Activated CD4-positive, alpha-beta memory T cell treated with anti-CD3 and anti-CD28 coated beads, Interleukin-2, amount 10 ng/mL, durations not matched to agents 7 days and 5 days (primary cell): Measurements from ENCODE around the gene SYNGR1. TPM values are rescaled to one million over a fixed set of nuclear protein-coding genes. Genes with fewer than 3 reads are reported as not detected.

Experiments used
- CTCF ChIA-PET: fragments of 350-600 bp; sonication (Branson Sonifier 250); formaldehyde crosslinking; loops from one replicate; lab custom pipeline; 2021; ENCODE audit warnings: antibody characterized with exemption, inconsistent platforms; lab: Charles Lee
- POLR2A ChIA-PET: fragments of 350-600 bp; sonication (Branson Sonifier 250); formaldehyde crosslinking; loops from one replicate; lab custom pipeline; 2021; ENCODE audit warnings: antibody characterized with exemption; lab: Charles Lee
- DNase-seq: peaks from one replicate; pipeline ENCODE4 v3.0.0-alpha.2; 2020
- H3K27ac Mint-ChIP-seq: one replicate; pipeline ENCODE4 v1.8.0; 2021; ENCODE audit warnings: mild to moderate bottlenecking, mixed read lengths
- H3K27me3 Mint-ChIP-seq: one replicate; pipeline ENCODE4 v1.8.0; 2021; ENCODE audit warnings: mixed read lengths
- H3K36me3 Mint-ChIP-seq: one replicate; pipeline ENCODE4 v1.8.0; 2021; ENCODE audit warnings: low read depth, mixed read lengths
- H3K4me1 Mint-ChIP-seq: one replicate; pipeline ENCODE4 v1.8.0; 2021; ENCODE audit warnings: mixed read lengths
- H3K4me3 Mint-ChIP-seq: one replicate; pipeline ENCODE4 v1.8.0; 2021; ENCODE audit warnings: mild to moderate bottlenecking, mixed read lengths
- H3K9me3 Mint-ChIP-seq: one replicate; pipeline ENCODE4 v1.8.0; 2021; ENCODE audit warnings: mixed read lengths
- total RNA-seq, 2 experiments: library from RNA; stranded (reverse); gene quantifications; one replicate each; pipeline ENCODE4 v1.2.3, GENCODE V29; 2021

Gene SYNGR1
- total RNA-seq, 2 experiments from 2014 or later, result 0.15 TPM; not detected in 1

DNA sequence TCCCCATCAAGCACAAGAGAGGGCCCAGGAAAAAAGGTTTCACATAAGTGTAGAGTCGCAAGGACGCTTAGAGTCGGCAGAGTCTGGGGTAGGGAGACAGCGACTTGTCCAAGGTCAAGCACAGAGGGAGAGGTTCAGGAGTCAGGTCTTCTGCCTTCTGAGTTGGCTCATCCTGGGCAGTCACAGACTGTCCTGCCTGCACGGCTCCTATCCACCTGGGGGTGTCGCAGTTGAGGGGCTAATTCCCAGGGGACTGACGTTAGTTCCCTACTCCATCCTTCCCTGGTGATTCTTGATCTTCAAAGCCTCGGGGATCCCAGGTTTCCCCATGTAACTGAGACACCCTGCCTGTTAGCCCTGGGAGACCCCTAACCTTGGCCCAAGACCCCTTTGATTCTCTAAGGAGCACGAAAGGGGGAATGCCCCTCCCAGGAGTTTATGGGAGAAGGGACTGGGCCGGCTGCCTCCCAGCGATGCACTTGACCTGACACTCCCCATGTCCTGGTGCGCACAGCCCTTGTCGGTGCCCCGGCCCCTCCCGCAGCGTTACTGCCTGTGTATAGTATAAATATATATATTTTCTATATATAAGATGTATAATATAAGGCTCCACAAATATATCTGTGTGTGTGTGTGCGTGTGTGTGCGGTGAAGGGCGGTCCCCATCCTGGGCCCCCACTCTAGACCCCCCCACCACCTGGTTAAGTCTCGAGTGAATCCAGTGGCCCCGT, 35.1 kb downstream of the SYNGR1 start:
- Mint-ChIP-seq H3K9me3 (no peaks in the 10 kb centered on the region), H3K27ac (no peak overlapping the region), H3K4me1 (peaks cover 15% of the 10 kb centered on the region), H3K4me3 (no peak overlapping the region), H3K27me3 (peaks cover 4% of the 10 kb centered on the region), H3K36me3 (peaks cover 5% of the 10 kb centered on the region)
- no peak for DNase-seq
- ChIA-PET CTCF (no interaction called here), POLR2A (no interaction called here)

DNA sequence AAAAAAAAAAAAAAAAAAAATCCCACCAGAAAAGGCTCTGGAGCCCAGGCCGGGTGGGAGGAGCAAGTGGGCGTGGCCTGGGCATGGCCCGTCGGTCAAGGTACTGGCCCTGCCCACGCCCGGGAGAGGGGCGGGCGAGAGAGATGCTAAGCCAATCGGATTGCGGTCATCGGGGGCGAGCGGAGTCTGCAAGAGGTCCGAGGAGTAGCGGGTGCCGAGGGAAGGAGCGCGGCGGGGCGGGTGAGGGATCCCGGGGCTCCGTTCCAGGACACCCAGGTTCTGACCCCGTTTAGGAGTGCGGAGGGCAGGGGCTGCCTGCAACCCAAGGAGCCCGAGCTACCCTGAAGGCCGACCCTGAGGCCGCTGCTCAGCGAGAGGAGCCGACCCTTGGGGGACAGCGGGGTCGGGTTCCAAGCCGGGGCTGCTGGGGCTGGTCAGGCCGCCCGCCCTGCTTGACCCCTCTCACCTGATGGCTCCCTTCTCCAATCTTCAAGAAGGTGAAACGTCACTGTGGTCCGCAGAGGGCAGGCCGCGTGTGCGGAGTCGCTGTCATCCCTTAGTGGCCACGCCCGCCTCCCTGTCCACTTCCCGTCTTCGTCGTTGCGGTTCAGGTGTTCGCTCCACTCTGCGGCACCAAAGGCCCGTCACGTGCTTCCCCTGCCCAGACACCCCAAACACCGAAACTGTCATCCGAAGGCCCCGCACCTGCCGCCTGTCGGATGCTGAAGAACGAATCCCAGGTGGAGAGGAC, 38.6 kb downstream of the SYNGR1 start:
- CTCF ChIA-PET, result interaction anchor here (0.7 to 1.4 kb wide), 6 partner anchors 11 to 720 kb away, joined by 3 to 10 read pairs (median 4); partner anchors contain the start of gene TAB1
- peak overlapping the region; percentile 76 for H3K27ac Mint-ChIP-seq
- H3K36me3 Mint-ChIP-seq, result peaks cover 5% of the 10 kb centered on the region
- peak overlapping the region; percentile 76 for H3K4me3 Mint-ChIP-seq
- peaks cover 17% of the 10 kb centered on the region for H3K4me1 Mint-ChIP-seq
- peak; percentile 93 for DNase-seq
- POLR2A ChIA-PET, result interaction anchor here (0.7 to 3.3 kb wide), 4 partner anchors 11 to 72 kb away, joined by 3 to 18 read pairs (median 4); partner anchors contain the start of genes RPL3 and TAB1
- H3K27me3 Mint-ChIP-seq, result no peaks in the 10 kb centered on the region
- no peaks in the 10 kb centered on the region for H3K9me3 Mint-ChIP-seq

DNA sequence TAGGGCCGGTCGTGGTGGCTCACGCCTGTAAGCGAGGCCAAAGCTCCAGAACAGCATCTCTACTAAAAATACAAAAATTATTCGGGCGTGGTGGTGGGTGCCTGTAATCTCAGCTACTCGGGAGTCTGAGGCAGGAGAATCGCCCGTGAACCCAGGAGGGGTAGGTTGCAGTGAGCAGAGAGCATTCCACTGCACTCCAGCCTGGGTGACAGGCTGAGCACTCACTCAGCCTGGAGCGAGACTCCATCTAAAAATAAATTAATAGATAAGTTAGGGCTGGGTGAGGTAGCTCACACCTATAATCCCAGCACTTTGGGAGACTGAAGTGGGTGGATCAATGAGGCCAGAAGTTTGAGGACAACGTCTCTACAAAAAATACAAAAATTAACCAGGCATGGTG, 39.6 kb downstream of the SYNGR1 start:
- Mint-ChIP-seq H3K27me3 (no peaks in the 10 kb centered on the region), H3K4me3 (no peak overlapping the region), H3K27ac (peak overlapping the region; percentile 26), H3K36me3 (peaks cover 5% of the 10 kb centered on the region), H3K9me3 (no peaks in the 10 kb centered on the region), H3K4me1 (peaks cover 17% of the 10 kb centered on the region)
- POLR2A ChIA-PET, result interaction anchor here (0.6 to 3.3 kb wide), 4 partner anchors 10 to 125 kb away, joined by 3 to 18 read pairs (median 7); partner anchors contain the start of genes RPL3 and TAB1
- no peak for DNase-seq
- CTCF ChIA-PET, result interaction anchor here (1.3 to 1.4 kb wide), 2 partner anchors 10 to 140 kb away, joined by 4 to 10 read pairs; partner anchors contain the start of gene TAB1

DNA sequence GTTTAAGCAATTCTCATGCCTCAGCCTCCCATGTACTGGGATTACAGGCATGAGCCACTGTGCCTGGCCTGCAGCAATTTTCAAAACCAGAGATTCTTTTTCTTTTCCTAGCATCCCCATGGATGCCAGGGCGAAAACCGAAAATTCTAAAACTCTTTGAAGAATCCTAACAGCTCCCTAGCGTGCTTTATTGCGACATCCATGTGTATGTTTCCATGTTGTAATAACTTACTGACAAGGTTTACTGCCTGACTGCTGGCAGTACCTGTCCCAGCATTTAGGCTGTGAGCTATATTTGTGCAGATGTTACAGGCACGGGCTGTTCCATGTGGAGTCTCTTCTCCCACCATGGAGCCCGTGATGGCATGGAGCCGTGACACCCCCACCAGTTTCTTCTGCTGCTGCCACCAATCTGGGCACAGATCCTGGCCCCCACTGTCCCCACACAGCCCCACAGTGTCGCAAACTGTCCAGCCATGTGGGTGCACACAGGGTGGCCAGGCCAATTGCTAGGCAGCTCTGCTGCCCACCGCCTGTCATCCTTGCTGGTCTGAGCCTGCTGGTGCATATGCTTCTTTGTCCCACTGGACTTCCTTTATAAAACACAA, 42.7 kb downstream of the SYNGR1 start:
- POLR2A ChIA-PET, result interaction anchor here (2.3 kb wide), 1 partner anchor 73 kb away, joined by 6 read pairs; the partner anchor contains the start of gene RPL3
- CTCF ChIA-PET, result interaction anchor here (1.0 kb wide), 1 partner anchor 20 kb away, joined by 3 read pairs; no protein-coding TSS in a partner anchor
- no peaks in the 10 kb centered on the region for H3K9me3 Mint-ChIP-seq
- H3K4me1 Mint-ChIP-seq, result peaks cover 11% of the 10 kb centered on the region
- no peaks in the 10 kb centered on the region for H3K36me3 Mint-ChIP-seq
- DNase-seq, result no peak
- H3K27ac Mint-ChIP-seq, result no peak overlapping the region
- no peaks in the 10 kb centered on the region for H3K27me3 Mint-ChIP-seq
- no peak overlapping the region for H3K4me3 Mint-ChIP-seq

DNA sequence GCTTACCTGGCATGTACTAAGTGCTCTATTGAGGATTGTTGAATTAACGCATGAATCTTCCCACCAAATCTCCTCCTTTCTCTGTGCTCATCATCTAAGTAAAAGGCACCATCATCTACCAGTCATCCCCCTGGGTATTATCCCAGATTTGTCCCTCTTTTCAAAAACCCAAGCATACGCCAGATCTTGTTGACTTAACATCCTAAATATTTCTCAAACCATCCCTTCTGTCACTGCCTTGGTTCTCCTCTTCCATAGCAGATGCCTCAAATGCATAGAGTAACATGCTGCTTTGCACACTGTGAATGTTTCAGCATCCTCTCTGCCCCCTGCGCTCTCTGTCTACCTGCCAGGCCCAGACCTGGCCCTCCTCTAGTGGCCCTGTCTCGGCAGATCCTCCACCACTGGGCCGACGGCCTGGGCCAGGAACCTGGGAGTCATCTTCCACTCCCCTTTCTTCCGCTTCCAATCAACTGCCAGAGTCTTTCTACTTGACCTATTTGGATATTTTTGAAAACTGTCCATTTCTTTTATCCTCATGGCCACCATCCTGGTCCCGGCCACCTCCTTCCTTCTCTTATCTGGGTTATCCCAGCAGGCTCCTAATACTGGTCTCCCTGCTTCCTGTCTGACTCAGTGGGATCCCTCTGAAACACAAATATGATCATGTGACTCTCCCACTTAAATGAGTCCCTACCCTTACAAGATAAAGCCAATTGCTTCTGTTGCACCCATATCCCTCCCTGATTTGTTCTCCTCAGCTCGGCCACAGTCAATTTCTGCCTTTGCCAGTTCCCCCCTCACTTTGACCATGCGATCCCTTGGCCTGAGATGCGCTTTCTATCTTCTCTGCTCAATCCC, 46.4 kb downstream of the SYNGR1 start:
- ChIA-PET CTCF (no interaction called here), POLR2A (no interaction called here)
- H3K27me3 Mint-ChIP-seq, result no peaks in the 10 kb centered on the region
- no peak for DNase-seq
- peaks cover 11% of the 10 kb centered on the region for H3K4me1 Mint-ChIP-seq
- peaks cover 3% of the 10 kb centered on the region for H3K36me3 Mint-ChIP-seq
- no peak overlapping the region for H3K4me3 Mint-ChIP-seq
- H3K9me3 Mint-ChIP-seq, result no peaks in the 10 kb centered on the region
- no peak overlapping the region for H3K27ac Mint-ChIP-seq

DNA sequence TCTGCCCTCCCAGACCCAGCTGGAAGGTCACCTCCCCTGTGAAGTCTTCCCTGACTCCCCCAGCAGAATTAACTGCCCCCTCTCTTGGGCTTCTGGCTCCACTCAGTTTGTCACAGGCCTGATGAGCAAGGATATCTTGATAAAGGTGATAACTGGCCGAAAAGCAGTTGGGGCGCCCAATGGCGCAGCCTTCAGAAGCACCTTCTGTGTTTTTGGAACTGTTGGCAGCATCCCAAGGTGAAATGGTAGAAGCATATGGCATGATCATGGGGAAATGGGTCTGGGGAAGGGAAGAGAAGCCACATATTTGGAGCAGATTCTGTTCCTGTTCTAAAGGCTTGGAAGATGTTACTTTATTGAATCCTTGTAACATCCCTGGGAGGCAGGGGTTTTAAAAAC, 47.0 kb downstream of the SYNGR1 start:
- Mint-ChIP-seq H3K9me3 (no peaks in the 10 kb centered on the region), H3K27me3 (no peaks in the 10 kb centered on the region), H3K4me1 (peaks cover 17% of the 10 kb centered on the region), H3K4me3 (no peak overlapping the region), H3K27ac (no peak overlapping the region), H3K36me3 (peaks cover 7% of the 10 kb centered on the region)
- ChIA-PET CTCF (no interaction called here), POLR2A (no interaction called here)
- no peak for DNase-seq

DNA sequence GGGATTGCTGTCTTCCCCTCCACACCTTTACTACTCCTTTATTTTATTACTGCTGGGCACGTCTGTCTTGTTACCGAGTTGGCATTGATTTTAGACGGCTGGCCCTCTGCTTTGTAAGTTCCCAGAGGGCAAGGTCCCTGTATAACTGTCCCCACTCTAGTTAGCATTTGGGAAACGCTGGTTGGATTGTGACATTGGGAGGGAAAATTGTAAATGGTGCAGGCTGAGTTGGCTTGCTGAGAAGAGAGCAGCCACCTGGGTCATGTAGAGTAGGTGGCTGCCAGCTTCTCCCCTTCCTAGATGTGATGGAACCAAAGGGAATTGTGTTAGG, 51.5 kb downstream of the SYNGR1 start:
- no peak for DNase-seq
- H3K27me3 Mint-ChIP-seq, result no peaks in the 10 kb centered on the region
- peaks cover 28% of the 10 kb centered on the region for H3K36me3 Mint-ChIP-seq
- no peaks in the 10 kb centered on the region for H3K9me3 Mint-ChIP-seq
- ChIA-PET CTCF (no interaction called here), POLR2A (interaction anchor here (3.0 kb wide), 1 partner anchor 11 kb away, joined by 21 read pairs; no protein-coding TSS in a partner anchor)
- H3K27ac Mint-ChIP-seq, result peak overlapping the region; percentile 48
- H3K4me3 Mint-ChIP-seq, result peak overlapping the region; percentile 89
- peaks cover 31% of the 10 kb centered on the region for H3K4me1 Mint-ChIP-seq

DNA sequence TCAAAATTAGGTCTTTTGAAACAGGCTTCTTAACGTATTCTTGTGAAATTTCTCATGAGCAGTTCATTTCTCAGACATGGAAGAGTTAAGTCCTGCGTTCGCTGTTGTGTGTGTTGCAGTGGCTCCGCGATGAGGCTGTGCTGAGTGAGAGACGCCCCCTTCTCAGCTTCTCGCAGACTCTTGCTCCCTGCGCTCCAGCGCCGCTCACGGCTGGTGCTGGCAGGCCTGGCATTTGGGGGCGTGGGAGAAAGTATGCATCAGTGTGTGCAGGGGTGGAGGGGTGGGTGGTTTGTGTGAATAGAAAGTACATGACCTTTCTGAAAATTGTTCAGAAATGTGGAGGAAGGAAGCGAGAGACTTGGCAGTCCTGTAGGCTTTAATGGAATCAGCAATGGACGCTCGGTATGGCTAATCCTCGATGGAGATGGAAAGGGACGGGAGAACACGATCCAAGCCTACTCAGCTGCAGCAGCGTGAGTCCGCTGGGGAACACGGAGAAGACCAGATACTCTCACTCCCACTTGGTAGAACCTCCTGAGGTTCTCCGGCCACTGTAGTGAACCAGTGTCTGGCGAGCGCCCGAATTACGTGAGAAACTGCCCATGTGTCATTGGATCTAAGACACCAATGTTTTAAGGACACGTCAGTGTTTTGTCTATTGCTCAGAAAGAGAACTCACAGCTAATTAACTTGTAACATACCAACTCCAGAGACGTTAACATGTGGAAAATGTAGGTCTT, 55.7 kb downstream of the SYNGR1 start:
- peaks cover 33% of the 10 kb centered on the region for H3K36me3 Mint-ChIP-seq
- H3K27me3 Mint-ChIP-seq, result no peaks in the 10 kb centered on the region
- H3K27ac Mint-ChIP-seq, result no peak overlapping the region
- ChIA-PET POLR2A (no interaction called here), CTCF (no interaction called here)
- no peak for DNase-seq
- no peak overlapping the region for H3K4me3 Mint-ChIP-seq
- no peaks in the 10 kb centered on the region for H3K9me3 Mint-ChIP-seq
- H3K4me1 Mint-ChIP-seq, result peaks cover 38% of the 10 kb centered on the region

DNA sequence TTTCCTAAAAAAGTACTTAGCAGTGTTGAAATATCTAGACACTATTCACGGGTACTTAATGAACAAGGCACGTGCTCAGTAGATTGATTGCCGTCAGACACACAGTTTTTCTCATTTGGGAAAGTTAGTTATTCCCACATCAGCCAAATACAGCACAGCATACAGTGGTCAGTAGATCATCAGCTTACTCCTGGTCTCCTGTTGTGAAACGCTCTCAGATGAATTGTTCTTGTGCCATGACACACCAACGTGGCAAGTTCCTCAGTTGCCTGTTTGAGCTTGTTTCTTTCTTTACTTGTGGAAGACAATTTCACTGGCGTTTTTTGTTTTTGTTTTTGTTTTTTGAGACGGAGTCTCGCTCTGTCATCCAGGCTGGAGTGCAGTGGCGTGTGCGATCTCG, 58.4 kb downstream of the SYNGR1 start:
- H3K9me3 Mint-ChIP-seq, result no peaks in the 10 kb centered on the region
- H3K4me3 Mint-ChIP-seq, result no peak overlapping the region
- ChIA-PET CTCF (interaction anchor here (1.3 kb wide), 1 partner anchor 8 kb away, joined by 3 read pairs; the partner anchor contains the start of gene TAB1), POLR2A (interaction anchor here (0.8 kb wide), 1 partner anchor 9 kb away, joined by 4 read pairs; the partner anchor contains the start of gene TAB1)
- DNase-seq, result no peak
- H3K27ac Mint-ChIP-seq, result no peak overlapping the region
- no peaks in the 10 kb centered on the region for H3K27me3 Mint-ChIP-seq
- H3K36me3 Mint-ChIP-seq, result peaks cover 17% of the 10 kb centered on the region
- peaks cover 44% of the 10 kb centered on the region for H3K4me1 Mint-ChIP-seq

DNA sequence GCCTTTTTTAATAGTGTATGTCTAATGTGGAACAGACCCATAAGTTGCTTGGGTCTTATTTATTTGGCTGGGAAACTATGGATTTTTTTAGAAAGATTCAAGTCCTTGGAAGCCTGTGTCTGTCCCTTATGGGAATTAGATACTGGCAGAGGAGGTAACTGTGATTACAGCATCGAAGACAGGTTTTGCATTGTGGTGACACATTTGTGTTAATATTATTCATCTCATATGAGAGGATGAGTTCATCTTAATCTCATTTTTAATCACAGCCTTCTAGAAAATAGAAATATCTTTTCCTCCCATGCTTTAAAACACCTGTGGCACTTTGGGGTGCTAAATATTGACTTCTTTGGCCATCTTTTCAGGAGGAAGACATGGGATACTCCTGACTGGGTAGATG, 59.0 kb downstream of the SYNGR1 start:
- Mint-ChIP-seq H3K27ac (no peak overlapping the region), H3K27me3 (no peaks in the 10 kb centered on the region), H3K36me3 (peaks cover 13% of the 10 kb centered on the region), H3K9me3 (no peaks in the 10 kb centered on the region), H3K4me3 (no peak overlapping the region), H3K4me1 (peaks cover 46% of the 10 kb centered on the region)
- ChIA-PET POLR2A (no interaction called here), CTCF (interaction anchor here (1.3 kb wide), 1 partner anchor 9 kb away, joined by 3 read pairs; the partner anchor contains the start of gene TAB1)
- no peak for DNase-seq

DNA sequence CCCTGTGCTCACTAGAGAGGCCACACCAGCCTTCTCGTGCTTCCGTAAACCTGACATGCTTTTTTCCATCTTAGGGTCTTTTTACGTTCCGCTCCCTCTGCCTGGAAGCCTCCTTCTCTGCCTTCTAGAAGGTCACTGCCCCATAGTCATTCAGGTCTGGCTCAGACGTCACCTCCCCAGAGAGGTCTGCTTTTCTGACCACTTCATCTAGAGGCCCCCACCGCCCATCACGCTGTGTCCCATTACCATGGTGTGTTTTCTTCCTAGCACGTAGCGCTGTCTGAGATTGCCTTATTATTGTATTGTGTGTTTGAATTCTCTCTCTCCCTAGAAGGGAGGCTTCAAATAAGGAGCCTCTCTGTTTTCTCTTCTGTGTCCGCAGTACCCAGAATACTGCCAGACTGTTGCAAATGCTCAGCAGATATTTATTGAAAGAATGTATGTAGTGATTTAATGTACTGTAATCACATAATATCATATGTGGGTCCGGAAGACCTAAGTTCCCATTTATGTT, 59.8 kb downstream of the SYNGR1 start:
- POLR2A ChIA-PET, result no interaction called here
- no peak overlapping the region for H3K27ac Mint-ChIP-seq
- no peaks in the 10 kb centered on the region for H3K9me3 Mint-ChIP-seq
- no peaks in the 10 kb centered on the region for H3K27me3 Mint-ChIP-seq
- CTCF ChIA-PET, result interaction anchor here (1.6 kb wide), 1 partner anchor 10 kb away, joined by 8 read pairs; the partner anchor contains the start of gene TAB1
- H3K4me1 Mint-ChIP-seq, result peaks cover 51% of the 10 kb centered on the region
- DNase-seq, result no peak
- H3K4me3 Mint-ChIP-seq, result no peak overlapping the region
- peaks cover 10% of the 10 kb centered on the region for H3K36me3 Mint-ChIP-seq
